Mucosa of rectum (tissue), 2 donors: ENCODE measurements around the gene IRGC.

ENCODE experiments used
- H3K27ac ChIP-seq, 2 donors: one replicate each; pipeline ENCODE4 v1.7.0; 2013; ENCODE audit warnings: inconsistent platforms in 2 of 2, low read depth in 2 of 2, low read length in 2 of 2
- H3K27me3 ChIP-seq, 2 donors: one replicate each; pipeline ENCODE4 v1.7.0; 2013; ENCODE audit warnings: low read length in 2 of 2; ENCODE audit not compliant: control insufficient read depth in 2 of 2, insufficient read depth in 2 of 2
- H3K36me3 ChIP-seq, 2 donors: one replicate each; pipeline ENCODE4 v1.7.0; 2013; ENCODE audit warnings: low read length in 2 of 2; ENCODE audit not compliant: control insufficient read depth in 2 of 2, insufficient read depth in 2 of 2
- H3K4me1 ChIP-seq, 2 donors: one replicate each; pipeline ENCODE4 v1.7.0; 2013; ENCODE audit warnings: low read length in 2 of 2, mild to moderate bottlenecking in 1 of 2; ENCODE audit not compliant: control insufficient read depth in 2 of 2, insufficient read depth in 2 of 2
- H3K4me3 ChIP-seq, 2 donors: one replicate each; pipeline ENCODE4 v1.7.0; 2013; ENCODE audit warnings: low read length in 2 of 2
- H3K9ac ChIP-seq, 2 donors: one replicate each; pipeline ENCODE4 v1.7.0; 2013; ENCODE audit warnings: low read length in 2 of 2, low read depth in 1 of 2, mild to moderate bottlenecking in 1 of 2
- H3K9me3 ChIP-seq, 2 donors: one replicate each; pipeline ENCODE4 v1.7.0; 2013; ENCODE audit warnings: low read length in 2 of 2; ENCODE audit not compliant: control insufficient read depth in 2 of 2
- donor health status: healthy.
- donor health status: Normal muscosa, but diverticular disease.

The IRGC gene

DNA sequence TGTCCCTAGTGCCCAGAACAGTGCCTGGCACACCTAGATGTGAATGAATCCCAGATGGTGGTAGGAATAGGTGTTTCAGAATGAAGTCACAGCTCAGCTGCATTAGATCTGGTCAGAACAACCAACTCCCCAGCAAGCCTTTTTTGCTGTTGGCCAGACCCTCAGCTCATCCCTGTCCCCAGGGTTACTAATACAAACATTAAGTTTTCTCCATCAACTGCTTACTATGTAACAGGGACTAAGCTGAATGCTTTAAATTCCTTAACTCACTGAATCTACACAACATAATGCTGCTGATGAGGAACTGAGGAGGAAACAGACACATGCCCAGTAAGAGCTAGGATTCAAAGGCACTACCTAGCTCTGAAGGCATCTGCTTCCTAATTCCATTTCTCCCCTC is 20.1 kb downstream of the IRGC start:
- Histone ChIP-seq H3K4me1 (peaks cover 22 to 23% of the 10 kb centered on the region in 2 donors), H3K27me3 (no peaks in the 10 kb centered on the region), H3K9ac (no peak overlapping the region), H3K9me3 (no peaks in the 10 kb centered on the region), H3K36me3 (peaks cover 41 to 75% of the 10 kb centered on the region in 2 donors), H3K4me3 (no peak overlapping the region), H3K27ac (no peak overlapping the region)

DNA sequence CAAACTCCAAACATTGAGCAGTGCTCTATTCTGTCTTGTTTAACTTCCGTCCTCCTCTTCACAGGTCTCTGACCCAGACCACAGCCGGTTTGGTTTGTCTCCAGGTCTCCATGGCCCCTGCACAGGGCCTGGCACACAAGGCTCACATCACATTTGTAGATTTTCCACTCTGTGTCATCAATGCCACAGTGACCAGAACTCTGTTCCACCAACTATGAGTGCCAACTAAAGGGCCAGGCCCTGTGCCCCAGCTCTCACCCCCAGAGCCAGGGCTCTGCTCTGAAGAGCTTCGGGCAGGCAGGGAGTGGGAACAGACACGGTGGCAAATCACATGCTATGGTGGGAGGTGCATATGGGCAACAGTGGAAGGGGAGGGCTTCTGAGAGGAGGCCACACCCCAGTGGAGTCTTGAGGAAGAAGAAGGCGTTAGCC is 22.9 kb downstream of the IRGC start:
- Histone ChIP-seq H3K9ac (peak overlapping the region; percentile 38 to 62), H3K27ac (peak overlapping the region; percentile 95 to 97), H3K4me3 (peak overlapping the region in 1 of 2 donors; percentile 17), H3K4me1 (peaks cover 24 to 27% of the 10 kb centered on the region in 2 donors), H3K27me3 (no peaks in the 10 kb centered on the region), H3K36me3 (peaks cover 29 to 70% of the 10 kb centered on the region in 2 donors), H3K9me3 (no peaks in the 10 kb centered on the region)

DNA sequence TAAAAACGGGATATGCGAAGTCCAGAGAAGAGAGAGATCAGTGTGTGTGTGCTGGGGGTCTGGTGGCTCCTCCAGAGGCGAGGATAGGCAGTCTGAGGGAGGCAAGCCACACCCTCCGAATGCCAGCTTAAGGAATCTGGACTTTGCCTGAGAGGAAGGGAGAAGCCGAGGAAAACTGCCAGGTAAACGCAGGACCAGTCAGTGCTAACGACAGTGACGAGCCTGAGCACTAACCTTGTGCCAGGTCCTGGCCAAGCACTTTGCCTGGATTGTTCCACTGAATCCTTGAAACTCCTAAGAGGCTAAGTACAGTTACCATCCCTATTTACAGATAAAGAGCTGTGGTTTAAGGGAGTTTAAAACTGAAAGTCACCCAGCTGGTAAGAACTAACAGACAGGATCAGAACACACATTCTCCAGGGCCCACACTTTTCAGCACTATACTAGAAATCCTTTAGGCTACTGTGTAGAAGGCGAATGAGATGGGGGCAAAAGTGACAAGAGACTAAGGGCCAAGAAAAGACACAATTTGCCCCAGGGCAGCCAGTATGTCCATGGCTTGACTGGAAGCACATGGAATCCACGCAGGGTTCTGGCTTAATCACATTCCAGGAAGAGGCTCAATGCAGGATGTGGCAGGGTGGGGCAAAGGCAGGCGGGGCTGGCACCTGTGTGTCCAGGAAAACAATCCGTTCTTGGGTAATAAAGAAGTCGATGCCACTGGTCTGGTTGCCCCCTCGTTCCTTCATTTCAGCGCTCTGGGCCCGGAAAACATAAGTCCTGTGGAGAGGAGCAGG is 23.8 kb downstream of the IRGC start:
- Histone ChIP-seq H3K27ac (peak overlapping the region; percentile 95 to 97), H3K36me3 (peaks cover 31 to 72% of the 10 kb centered on the region in 2 donors)

DNA sequence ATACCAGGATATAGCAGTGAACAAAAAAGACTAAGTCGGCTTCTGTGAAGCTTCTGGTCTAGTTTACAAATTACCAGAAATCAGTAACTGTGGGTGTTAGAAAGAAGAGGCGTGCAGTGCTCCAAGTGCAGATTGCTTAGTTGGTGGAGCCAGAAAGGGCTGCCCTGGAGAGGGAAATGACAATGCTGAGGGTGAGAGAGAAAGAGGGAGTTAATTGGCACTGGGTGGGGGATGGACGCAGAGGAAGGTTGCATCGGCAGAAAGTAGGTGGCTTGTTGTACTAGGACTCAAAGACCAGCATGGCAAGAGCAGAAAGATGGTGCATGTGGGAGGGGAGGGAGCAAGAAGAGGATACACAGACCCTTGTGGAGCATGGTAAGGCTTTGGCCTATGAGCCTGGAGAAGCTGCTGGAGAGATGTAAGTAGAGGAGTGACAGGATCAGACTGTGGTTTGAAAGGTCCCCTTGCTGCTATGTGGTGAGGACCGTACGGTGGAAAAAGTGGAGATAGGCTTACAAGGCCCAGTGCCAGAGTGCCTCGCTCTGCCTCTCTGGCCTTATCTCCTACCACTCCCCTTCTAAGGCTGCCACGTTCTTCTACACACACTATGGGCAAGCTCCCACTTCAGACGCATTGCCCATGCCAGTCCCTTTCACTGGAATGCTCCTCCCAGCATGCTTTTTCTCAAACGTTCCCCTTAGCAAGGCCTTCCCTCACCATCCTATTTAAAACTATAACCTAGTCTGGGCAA is 25.4 kb downstream of the IRGC start:
- Histone ChIP-seq H3K4me3 (no peak overlapping the region), H3K36me3 (peaks cover 33 to 73% of the 10 kb centered on the region in 2 donors), H3K27ac (peak overlapping the region; percentile 95 to 97)

More for the DNA sequence above, 23.8 kb downstream of the IRGC start:
- no peaks in the 10 kb centered on the region for H3K9me3 ChIP-seq
- peaks cover 25 to 29% of the 10 kb centered on the region in 2 donors for H3K4me1 ChIP-seq
- peak overlapping the region; percentile 17 to 46 for H3K4me3 ChIP-seq
- H3K9ac ChIP-seq, result peak overlapping the region; percentile 62 to 75
- H3K27me3 ChIP-seq, result no peaks in the 10 kb centered on the region

DNA sequence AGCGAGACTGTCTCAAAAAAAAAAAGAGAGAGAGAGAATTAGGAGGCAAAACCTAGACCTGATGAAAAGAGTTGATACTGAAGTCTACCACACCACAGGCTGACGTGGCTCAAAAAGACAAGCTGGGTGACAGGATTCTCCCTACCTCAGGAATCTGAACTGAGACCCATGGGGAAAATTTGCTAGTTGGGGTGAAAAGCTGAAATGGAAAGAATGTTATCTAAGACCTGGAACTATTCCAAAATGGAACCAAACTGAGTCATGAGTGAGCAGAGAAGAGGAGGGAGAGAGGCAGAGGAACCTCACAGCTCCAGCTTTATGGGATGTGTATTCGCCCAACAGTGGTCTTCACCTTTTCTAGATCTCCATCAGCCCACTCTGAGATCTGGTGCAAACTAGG is 27.2 kb downstream of the IRGC start:
- Histone ChIP-seq H3K4me3 (no peak overlapping the region), H3K36me3 (peaks cover 40 to 70% of the 10 kb centered on the region in 2 donors), H3K27me3 (no peaks in the 10 kb centered on the region), H3K27ac (no peak overlapping the region), H3K9ac (no peak overlapping the region), H3K4me1 (peaks cover 26 to 34% of the 10 kb centered on the region in 2 donors), H3K9me3 (no peaks in the 10 kb centered on the region)

More for the DNA sequence above, 25.4 kb downstream of the IRGC start:
- H3K9ac ChIP-seq, result no peak overlapping the region
- no peaks in the 10 kb centered on the region for H3K27me3 ChIP-seq
- no peaks in the 10 kb centered on the region for H3K9me3 ChIP-seq
- H3K4me1 ChIP-seq, result peaks cover 26 to 34% of the 10 kb centered on the region in 2 donors

DNA sequence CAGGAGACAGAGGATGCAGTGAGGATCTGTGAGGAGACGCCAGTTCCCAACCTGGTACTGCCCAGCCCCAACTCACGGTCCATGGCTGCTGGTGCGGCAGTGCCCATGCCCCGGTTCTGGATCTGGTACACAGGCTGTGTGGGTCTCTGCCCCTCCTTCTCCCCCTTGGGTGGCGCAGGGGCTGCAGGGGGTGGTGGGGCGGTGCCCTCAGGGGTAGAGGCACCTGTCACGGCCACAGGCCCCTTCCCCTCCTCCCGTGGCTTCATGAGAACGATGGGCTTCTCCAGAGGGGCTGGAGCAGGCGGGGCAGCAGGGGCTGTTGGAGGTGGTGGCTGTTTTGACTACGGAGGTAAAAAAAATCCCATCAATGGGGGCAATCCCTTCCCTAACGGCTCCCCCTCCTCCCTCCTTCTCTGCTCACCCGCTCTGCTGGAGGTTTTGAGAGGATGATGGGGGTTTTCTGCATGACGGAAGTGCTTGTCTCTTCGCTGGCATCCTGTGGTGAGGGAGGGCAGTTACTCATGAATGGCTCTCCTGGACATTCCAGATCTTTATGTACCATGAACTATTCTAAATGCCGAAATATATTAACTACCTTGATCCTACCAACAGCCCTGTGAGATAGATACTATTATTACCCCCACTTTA is 31.8 kb downstream of the IRGC start:
- H3K36me3 ChIP-seq, result peaks cover 56 to 59% of the 10 kb centered on the region in 2 donors

DNA sequence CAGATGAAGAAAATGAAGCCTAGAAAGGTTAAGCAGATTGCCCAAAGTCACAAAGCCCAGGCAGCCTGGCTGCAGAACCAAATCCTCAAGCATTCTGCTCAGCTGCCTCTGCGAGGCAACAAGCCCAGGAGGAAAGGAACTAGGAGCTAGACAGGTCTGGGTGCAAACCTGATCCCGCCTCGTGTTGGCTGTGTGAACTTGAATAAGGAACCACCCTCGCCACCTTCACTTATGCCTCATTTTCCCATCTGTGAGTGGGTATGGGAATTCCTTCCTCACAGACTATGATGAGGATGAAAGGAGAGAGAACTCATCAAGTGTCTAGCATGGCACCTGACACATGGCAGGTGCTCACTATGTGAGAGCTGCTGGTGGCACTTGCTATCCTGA is 32.3 kb downstream of the IRGC start:
- H3K36me3 ChIP-seq, result peaks cover 55 to 56% of the 10 kb centered on the region in 2 donors
- H3K4me3 ChIP-seq, result no peak overlapping the region
- no peaks in the 10 kb centered on the region for H3K27me3 ChIP-seq
- H3K9me3 ChIP-seq, result no peaks in the 10 kb centered on the region
- no peak overlapping the region for H3K27ac ChIP-seq
- no peak overlapping the region for H3K9ac ChIP-seq
- peaks cover 13 to 17% of the 10 kb centered on the region in 2 donors for H3K4me1 ChIP-seq

More for the DNA sequence above, 31.8 kb downstream of the IRGC start:
- Histone ChIP-seq H3K27me3 (no peaks in the 10 kb centered on the region), H3K9ac (no peak overlapping the region), H3K4me3 (no peak overlapping the region), H3K27ac (no peak overlapping the region), H3K9me3 (no peaks in the 10 kb centered on the region), H3K4me1 (peaks cover 10 to 14% of the 10 kb centered on the region in 2 donors)

DNA sequence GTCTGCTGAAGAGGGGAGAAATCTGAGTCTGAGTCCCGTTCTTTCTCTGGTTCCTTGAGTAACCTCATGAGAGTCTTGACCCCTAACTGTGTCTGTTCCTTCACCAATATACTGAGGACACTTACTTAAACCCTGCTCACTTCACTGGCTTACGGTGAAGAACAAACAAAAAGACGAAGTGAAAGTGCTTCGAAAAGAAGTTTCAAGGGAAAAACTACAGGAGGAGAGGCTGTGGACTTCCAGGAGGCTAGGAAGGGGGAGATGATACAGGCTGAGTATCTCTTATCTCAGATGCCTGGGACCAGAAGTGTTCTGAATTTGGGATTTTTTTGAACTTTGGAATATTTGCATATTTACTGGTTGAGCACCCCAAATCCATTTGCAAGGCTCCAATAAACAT is 32.8 kb downstream of the IRGC start:
- Histone ChIP-seq H3K4me1 (peaks cover 17 to 22% of the 10 kb centered on the region in 2 donors), H3K27ac (no peak overlapping the region), H3K36me3 (peaks cover 54 to 56% of the 10 kb centered on the region in 2 donors), H3K4me3 (no peak overlapping the region), H3K9me3 (no peaks in the 10 kb centered on the region), H3K9ac (no peak overlapping the region), H3K27me3 (no peaks in the 10 kb centered on the region)

DNA sequence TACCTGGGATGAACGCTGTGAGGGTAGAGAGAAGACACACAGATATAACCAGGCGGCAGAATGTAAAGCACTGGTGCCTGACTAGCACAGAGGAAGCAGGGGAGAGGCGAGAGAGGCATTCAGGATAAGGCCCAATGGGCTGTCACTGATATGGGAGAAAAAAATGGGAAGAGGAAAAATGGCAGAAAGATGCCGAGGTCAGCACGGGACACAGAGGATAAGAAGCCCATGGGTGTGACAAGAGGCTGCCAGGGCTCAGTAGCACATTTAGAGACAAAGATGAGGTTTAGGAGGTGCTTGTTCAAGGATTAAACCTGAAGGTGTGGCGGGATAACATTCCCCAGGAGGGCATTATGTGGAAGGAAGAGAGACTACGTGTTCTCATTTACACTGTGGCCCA is 33.3 kb downstream of the IRGC start:
- Histone ChIP-seq H3K4me3 (no peak overlapping the region), H3K27me3 (no peaks in the 10 kb centered on the region), H3K9me3 (no peaks in the 10 kb centered on the region), H3K9ac (no peak overlapping the region), H3K27ac (no peak overlapping the region), H3K4me1 (peaks cover 21 to 26% of the 10 kb centered on the region in 2 donors), H3K36me3 (peaks cover 51 to 56% of the 10 kb centered on the region in 2 donors)
